ENCODE results near the gene BLOC1S3.

Gene BLOC1S3

DNA sequence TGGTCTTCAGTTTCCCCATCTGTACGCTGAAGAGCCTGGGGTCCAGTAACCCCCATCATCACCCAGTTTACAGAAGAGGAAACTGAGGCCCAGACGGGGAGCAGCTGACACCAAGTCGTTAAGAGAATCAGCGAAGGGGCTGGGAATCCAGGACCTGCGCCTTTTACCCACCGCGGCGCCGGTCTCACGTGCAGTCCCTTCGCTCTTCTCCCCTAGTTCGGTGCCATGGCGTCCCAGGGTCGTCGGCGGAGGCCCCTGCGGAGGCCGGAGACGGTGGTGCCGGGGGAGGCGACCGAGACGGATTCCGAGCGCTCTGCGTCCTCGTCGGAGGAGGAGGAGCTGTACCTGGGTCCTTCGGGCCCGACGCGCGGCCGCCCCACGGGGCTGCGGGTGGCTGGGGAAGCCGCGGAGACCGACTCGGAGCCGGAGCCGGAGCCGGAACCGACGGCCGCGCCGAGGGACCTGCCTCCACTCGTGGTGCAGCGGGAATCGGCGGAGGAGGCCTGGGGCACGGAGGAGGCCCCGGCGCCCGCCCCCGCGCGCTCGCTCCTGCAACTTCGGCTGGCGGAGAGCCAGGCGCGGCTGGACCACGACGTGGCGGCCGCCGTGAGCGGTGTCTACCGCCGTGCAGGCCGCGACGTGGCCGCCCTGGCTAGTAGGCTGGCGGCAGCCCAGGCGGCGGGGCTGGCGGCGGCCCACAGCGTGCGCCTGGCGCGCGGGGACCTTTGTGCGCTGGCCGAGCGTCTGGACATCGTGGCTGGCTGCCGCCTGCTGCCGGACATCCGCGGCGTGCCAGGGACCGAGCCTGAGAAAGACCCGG is 698 bp downstream of the BLOC1S3 start:
- no peak for DNase-seq (ENCODE audit: extremely low read depth in 1 of 2, low read depth in 1 of 2)

DNA sequence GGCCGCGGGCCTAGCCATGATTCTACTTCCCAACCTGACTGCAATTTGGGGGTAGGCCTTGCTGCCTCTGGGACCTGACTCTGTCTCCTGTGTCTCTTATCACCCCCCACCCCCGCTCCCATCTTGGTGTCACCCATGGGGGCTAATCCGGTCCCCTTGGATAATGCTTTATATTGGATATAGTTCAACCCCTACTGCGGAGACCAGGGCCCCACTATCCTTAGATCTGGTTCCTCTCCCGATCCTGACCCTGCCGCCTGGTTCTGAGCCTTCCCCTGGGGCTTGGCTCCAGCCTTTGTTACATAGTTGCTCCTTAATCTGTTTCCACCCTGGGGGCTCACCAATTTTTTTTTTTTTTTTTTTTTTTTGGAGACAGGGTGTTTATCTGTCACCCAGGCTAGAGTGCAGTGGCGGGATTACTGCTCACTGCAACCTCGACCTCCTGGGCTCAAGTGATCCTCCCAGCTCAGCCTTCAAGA is 1.3 kb downstream of the BLOC1S3 start:
- no peak for DNase-seq (ENCODE audit: extremely low read depth in 1 of 2, low read depth in 1 of 2)

DNA sequence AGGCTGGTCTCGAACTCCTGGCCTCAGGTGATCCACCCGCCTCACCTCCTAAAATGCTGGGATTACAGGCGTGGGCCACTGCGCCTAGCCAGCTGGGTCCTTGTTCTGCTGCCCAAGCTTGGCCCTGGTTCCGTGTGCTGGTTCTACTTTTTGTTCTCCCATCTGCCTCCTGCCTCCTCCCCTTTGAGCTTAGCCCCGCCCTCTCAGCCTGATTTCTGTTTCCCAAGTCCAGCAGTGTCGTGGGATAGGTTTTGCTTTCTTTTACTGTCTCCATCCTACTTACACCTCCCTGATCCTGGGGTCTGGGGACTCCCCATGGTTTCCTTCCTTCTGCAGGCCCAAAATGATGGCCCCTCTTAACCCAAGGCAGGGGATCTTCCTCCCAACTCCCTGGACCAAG is 2.4 kb downstream of the BLOC1S3 start:
- no peak for DNase-seq (ENCODE audit: extremely low read depth in 1 of 2, low read depth in 1 of 2)

DNA sequence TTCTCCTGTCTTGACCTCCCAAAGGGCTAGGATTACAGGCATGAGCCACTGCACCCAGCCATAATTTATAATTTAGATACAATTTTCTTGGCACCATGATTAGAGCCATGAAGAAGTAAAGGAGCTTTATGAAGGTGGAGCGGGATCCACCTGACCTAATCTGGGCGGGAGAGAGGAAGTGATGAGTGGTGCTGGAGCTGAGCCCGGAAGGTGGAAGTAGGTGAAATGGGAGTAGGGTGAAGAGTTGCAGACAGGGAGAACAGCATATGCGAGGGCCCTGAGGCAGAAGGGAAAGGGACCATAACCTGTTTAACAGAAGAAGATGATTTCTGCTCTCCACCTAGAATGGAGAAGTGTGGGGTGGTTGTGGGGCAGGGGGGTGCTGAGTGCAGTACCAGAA is 4.2 kb downstream of the BLOC1S3 start:
- DNase-seq (ENCODE audit: extremely low read depth in 1 of 2, low read depth in 1 of 2), result no peak

DNA sequence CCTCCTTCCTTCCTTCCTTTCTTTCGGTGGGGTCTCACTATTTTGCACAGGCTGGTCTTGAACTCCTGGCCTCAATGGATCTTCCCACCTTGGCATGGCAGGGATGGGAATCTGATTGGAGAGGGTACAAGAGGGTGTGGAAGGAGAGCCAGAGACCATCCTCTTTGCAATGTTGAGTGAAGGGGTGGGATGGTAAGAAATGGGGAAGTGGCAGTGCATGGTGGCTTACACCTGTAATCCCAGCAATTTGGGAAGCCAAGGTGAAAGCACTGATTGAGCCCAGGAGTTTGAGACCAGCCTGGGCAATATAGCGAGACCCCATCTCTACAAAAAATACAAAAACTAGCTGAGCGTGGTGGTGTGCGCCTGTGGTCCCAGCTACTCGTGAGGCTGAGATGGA is 5.5 kb downstream of the BLOC1S3 start:
- DNase-seq (ENCODE audit: extremely low read depth in 1 of 2, low read depth in 1 of 2), result no peak

DNA sequence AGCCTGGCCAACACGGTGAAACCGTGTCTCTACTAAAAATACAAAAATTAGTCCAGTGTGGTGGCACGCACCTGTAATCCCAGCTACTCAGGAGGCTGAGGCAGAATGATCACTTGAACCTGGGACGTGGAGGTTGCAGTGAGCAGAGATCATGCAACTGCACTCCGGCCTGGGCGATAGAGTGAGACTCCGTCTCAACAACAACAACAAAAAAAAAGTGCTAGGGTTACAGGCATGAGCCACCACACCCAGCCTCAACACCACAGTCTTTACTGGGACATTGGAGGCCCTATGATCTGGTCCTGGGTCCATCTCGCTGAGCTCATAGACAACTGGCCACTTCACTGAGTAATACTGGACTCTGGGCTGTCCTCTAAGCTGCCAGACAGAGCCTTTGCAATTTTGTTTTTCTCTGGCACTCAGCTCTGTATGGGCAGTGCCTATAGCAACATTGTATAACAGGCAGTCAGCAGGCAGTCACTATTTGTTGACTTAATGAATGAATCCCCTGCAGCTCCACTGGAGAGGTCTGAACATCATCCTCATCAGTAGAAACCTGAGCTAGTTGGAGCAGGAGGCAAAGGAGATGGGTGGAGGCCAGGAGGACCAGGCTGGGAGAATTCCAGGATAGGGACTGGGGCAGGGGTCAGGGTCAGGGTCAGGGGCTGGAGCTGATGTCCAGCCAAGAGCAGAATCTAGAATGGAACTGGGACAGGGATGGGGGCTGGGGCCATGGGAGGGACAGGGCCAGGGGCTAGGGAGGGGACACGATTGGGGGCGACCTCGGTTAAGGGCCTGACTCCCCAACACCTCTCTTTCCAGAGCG is 8.1 kb downstream of the BLOC1S3 start:
- no peak for DNase-seq (ENCODE audit: extremely low read depth in 1 of 2, low read depth in 1 of 2)

DNA sequence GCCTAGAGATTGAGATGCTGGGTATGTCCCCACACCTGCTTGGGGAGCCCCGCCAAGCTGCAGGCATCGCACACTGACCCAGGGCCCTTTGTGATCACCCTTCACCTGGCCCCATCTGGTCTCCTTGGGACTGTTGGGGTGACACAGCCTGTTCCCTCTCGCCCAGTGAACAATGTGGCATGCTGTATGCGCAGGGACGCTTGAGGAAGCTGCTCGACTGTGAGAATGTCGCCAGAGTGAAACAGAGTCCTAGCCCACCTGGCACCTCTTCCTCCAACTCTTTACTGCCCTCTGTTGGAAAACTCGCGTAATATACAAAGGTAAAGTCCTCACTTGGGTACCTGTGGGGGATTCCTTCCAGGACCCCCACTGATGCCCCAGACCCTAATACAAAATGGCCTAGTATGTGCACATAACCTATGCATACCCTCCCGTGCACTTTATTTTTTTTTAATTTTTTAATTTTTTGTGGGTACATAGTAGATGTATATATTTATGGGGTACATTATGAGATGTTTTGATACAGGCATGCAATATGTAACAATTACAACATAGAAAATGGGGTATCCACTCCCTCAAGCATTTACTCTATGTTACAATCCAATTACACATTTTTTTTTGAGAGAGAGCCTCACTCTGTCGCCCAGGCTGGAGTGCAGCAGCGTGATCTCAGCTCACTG is 9.0 kb downstream of the BLOC1S3 start:
- no peak for DNase-seq (ENCODE audit: extremely low read depth in 1 of 2, low read depth in 1 of 2)

DNA sequence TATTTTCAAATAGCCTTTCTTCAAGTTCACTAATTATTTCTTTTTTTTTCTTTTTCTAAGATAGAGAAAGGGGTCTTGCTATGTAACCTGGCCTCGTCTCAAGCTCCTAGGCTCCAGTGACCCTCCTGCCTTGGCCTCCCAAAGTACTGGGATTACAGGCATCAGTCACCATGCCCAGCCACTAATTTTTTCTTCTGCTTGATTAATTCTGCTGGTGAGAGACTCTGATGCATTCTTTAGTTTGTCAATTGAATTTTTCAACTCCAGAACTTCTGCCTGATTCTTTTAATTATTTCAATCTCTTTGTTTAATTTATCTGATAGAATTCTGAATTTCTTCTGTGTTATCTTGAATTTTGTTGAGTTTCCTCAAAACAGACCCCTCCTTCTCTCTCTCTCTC is 11.4 kb downstream of the BLOC1S3 start:
- DNase-seq (ENCODE audit: extremely low read depth in 1 of 2, low read depth in 1 of 2), result no peak

DNA sequence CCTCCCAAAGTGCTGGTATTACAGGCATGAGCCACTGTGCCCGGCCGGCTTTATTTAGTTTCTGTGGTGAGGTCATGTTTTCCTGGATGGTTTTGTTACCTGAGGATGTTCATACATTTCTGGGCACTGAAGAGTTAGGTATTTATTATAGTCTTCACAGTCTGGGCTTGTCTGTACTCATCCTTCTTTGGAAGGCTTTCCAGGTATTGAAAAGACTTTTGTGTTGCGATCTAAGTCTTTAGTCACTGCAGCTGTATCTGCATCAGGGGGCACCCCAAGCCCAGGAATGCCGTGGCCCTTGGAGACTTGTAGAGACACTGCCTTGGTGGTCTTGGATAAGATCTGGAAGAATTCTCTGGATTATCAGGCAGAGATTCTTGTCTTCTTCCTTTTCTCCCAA is 12.8 kb downstream of the BLOC1S3 start:
- no peak for DNase-seq (ENCODE audit: extremely low read depth in 1 of 2, low read depth in 1 of 2)

DNA sequence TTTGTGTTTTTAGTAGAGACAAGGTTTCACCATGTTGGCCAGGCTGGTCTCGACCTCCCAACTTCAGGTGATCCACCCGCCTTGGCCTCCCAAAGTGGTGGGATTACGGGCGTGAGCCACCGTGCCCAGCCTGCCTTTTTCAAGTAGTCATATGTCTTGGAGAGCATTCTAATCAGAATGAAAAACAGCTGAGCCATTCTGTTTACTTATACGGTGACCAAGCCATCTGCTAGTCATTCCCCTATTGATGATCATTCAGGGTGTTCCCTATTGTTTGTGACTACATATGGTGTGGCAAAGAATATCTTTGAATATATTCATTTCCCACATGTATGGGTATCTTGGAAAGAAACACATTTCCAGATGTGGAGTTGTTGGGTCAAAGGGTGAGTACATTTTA is 17.2 kb downstream of the BLOC1S3 start:
- DNase-seq (ENCODE audit: extremely low read depth in 1 of 2, low read depth in 1 of 2), result no peak

DNA sequence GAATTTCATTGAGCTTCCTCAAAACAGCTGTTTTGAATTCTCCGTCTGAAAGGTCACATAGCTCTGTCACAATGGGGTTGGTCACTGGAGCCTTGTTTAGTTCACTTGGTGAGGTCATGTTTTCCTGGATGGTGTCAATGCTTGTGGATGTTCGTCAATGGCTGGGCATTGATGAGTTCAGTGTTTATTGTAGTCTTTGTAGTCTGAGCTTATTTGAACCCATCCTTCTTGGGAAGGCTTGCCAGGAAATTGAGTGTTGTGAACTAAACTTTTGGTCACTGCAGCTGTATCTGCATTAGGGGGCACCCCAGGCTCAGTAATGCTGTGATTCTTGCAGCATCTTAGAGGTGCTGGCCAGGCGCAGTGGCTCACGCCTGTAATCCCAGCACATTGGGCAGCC is 22.0 kb downstream of the BLOC1S3 start:
- no peak for DNase-seq (ENCODE audit: extremely low read depth in 1 of 2, low read depth in 1 of 2)

DNA sequence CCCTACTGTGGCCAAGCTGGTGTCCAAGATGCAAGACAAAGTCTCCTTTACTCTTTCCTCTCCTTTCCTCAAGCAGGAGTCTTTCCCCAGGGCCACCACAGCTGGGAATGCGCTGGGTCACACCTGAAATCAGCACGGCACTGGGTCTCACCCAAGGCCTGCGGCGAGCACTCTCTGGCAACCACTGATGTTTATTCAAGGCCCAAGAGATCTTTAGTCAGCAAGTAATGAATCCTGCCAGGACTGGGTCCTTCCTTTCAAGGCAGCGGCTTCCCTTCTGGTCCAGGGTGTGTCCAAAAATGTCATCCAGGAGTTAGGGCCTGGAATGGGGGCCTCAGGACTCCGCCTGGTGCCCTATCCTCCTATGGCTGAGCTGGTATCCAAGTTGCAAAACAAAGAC is 24.1 kb downstream of the BLOC1S3 start:
- no peak for DNase-seq (ENCODE audit: extremely low read depth in 1 of 2, low read depth in 1 of 2)

DNA sequence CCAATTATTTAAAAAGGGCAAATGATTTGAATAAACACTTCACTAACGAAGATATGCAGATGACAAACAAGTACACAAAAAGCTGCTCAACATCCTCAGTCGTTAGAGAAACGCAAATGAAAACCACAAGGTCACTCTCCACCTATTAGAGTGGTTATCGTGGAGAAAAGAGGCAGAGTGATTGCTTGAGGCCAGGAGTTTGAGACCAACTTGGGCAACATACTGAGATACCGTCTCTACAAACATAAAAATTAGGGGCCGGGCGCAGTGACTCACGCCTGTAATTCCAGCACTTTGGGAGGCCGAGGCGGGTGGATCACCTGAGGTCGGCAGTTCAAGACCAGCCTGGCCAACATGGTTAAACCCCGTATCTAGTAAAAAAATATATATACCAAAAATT is 27.2 kb downstream of the BLOC1S3 start:
- DNase-seq (ENCODE audit: extremely low read depth in 1 of 2, low read depth in 1 of 2), result no peak

DNA sequence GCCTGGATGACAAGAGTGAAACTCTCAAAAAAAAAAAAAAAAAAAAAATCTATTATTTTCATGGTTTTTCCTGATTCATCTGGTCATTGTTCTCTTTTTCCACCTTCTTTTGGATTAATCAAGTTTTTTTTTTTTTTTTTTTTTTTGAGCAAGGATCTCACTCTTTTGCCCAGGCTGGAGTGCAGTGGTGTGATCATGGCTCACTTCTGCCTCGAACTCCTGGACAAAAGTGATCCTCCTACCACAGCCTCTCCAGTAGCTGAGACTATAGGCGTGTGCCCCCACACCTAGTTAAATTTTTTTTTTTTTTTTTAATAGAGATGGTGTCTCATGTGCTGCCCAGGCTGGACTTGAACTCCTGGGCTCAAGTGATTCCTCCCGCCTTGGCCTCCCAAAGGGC is 27.7 kb downstream of the BLOC1S3 start:
- no peak for DNase-seq (ENCODE audit: extremely low read depth in 1 of 2, low read depth in 1 of 2)

DNA sequence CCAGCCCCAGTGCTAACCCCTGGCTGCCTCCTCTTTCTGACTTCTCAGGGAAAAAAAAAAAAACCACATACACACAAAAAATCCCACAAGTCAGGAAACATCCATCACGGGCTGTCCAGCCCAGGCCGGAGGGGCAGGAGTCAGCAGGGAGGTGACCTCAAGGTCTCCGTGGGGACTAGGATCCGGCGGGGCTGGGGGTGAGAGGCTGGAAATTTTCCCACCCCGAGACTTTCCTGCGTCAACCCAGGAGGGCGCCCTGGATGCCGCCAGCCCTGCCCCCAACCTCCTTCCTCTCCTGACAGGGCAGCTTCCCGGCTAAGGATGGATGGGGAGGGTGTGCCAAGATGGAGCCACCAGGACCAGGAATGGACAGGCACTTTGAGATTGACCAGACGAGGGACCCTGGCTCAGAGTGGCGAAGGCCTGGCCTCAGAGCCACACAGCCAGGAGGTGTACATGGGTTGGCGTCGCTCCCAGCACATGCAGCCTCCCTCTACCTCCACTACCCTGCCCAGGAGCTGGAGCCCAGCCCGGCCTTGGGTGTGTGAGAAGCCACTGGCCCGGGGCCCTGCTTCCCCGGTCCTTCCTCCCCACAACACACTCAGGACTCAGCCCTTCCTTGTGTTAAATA is 33.3 kb downstream of the BLOC1S3 start:
- no peak for DNase-seq (ENCODE audit: extremely low read depth in 1 of 2, low read depth in 1 of 2)

DNA sequence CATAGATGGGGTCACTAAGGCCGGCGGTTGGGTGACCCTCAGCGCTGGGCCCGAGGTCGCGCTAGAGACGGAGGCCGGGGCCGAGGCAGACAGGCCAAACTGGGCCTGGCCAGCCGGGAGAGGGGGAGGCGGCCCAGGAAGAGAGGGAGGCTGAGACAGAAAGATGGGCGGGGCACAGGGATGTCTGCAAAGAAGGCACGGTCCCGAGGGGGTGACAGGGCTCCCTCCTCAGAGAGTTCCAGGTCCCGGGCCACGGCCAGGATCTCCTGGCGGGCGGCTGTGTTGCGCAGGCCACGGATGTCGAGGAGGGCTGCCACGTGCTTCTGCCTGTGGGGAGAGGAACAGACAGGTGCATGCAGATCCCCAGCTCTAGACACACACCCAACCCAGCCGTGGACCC is 34.4 kb downstream of the BLOC1S3 start:
- no peak for DNase-seq (ENCODE audit: extremely low read depth in 1 of 2, low read depth in 1 of 2)

DNA sequence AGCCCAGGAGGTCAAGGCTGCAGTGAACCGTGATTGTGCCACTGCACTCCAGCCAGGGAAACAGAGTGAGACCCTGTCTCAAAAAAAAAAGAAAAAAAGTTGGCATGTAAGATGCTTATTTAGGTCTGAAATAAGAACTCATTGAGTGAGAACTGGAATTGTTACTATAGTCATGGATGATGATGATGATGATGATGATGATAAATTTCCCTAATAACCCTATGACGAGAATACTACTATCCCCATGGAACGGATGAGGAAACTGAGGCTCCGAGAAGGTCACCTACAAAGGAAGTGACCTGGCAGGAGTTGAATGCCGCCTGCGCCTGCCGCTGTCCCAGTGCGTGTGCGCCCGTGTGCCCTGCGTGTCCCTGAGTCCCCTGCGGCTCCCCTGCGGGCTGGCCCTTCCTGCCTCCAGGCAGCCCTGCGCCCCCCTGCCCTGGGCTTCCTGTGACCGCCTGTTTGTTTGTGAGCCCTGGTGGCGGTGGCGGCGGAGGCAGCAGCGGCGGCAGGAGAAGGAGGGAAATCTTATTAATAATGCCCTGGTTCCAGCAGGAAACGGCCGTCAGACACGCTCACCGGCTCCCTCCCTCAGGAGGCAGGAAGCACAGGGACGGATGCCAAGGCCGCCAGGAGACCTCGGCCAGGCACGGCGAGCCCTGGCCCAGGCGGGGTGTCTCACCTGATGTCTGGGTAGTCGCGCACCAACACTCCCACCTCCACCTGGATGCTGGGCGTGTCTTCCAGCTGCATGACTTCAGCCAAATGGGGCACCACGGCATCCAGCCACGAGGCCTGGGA is 37.0 kb downstream of the BLOC1S3 start:
- no peak for DNase-seq (ENCODE audit: extremely low read depth in 1 of 2, low read depth in 1 of 2)

DNA sequence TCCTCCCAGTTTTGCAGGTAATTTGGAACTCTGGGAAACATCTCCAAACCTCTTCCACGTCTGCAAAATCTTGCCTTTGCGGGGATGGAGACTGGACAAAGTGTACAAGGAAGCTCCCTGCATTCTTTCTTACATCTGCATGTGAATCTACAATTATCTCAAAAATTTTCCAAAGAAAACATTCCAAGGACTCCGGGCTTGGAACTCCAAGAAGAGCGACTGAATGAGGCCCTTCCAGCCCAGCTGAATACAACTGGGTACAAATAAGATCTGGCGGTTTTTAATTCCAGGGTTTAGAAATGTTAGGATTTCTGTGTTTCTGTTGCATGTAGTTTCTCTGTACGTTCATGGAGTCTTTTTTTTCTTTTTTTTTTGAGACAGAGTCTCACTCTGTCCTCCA is 38.1 kb downstream of the BLOC1S3 start:
- no peak for DNase-seq (ENCODE audit: extremely low read depth in 1 of 2, low read depth in 1 of 2)

DNA sequence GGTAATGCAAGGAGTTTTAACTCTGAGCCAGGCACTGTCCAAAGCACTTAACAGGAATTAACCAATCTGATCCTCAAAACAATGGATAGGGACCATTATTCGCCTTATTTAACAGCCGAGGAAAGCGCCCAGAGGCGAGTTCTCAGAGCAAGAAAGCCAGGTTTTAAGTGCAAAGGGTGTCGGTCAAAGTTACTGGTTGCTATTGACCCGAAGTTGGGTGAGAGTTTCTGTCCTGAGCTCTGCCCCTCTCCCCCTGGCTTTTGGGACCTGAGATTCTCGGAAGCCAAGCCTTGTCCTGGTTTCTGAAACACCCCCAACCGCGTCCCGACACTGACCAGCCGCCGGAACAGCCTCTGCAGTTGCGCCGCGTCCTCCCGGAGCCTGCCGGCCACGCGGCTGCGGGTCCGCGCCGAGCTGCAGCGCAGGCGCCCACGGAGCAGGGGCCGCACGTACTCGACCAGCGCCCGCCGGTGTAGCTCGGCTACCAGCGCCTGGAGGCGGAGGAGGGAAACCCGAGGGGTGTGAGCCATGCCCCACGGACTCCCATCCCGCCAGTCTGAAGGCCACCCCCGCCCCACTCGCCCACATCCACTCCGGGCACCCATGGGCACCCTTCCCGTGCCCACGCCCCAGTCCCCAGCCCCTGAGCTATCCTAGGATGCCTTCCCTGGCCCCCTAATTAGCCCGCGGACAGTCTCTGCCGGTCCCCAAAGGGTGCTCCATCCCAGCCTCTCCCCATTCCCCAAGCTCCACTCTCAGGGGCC is 38.8 kb downstream of the BLOC1S3 start:
- DNase-seq (ENCODE audit: extremely low read depth in 1 of 2, low read depth in 1 of 2), result no peak

DNA sequence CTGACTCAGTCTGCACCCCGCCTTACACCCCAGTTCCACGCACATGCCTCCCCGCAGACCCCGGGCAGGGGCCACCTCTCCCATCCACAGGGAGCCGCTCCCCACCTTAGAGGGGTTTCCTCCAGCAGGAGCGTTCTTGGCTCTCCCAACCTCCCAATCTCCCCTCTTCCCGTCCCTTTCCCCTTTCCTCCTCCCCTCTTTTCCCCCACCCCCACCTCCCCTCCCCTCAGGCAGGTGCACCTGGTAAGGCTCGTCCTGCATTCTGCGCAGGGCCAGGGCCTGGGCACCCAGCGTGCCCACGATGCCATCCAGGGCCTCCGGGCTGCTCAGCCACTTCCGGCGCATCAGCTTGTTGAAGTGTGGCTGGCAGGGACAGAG is 39.4 kb downstream of the BLOC1S3 start:
- no peak for DNase-seq (ENCODE audit: extremely low read depth in 1 of 2, low read depth in 1 of 2)
